ENCODE results near the gene BTBD6. TPM values are rescaled to one million over a fixed set of nuclear protein-coding genes. Genes with fewer than 3 reads are reported as not detected.
A peak's percentile ranks its signal among the peaks of the same experiment; 100 is the strongest.

Gene BTBD6
- total RNA-seq, 2 donors from 2014 or later: 13.0 to 22.4 TPM

- H3K27ac ChIP-seq: no peak overlapping the region
- ATAC-seq (peak; percentile 19), DNase-seq (peak in 1 of 4 donors; percentile 16)
- no peaks in the 10 kb centered on the region for H3K4me1 ChIP-seq
- intact Hi-C loops (cut with DNase I): no loop called here
- H3K9me3 ChIP-seq: no peaks in the 10 kb centered on the region
- H3K4me3 ChIP-seq: no peak overlapping the region
- peaks cover 0 to 9% of the 10 kb centered on the region in 2 donors for H3K36me3 ChIP-seq (replicated peaks in 1 of 2; ENCODE audit: insufficient read depth in 1 of 2, low read depth in 2 of 2)
- no peak for TF ChIP-seq POLR2A (IDR thresholded peaks at IDR 0.05)
- TF ChIP-seq CTCF (IDR thresholded peaks at IDR 0.05): no peak
- WGBS, 2 donors: 74 to 88% methylated on average over 8 to 29 of the region's 29 CpGs
- H3K27me3 ChIP-seq: no peaks in the 10 kb centered on the region
Observed at GRCh38 chr14:105220699-105221597, 27.4 kb upstream of the BTBD6 start.

- 65 to 82% methylated on average over 11 to 27 of the region's 27 CpGs for WGBS, 2 donors
- H3K27ac ChIP-seq: no peak overlapping the region
Observed at GRCh38 chr14:105221598-105222178, 26.6 kb upstream of the BTBD6 start.

GRCh38 chr14:105223260-105223659 is 25.1 kb upstream of the BTBD6 start:
- 90 to 93% methylated on average over 16 of the region's 16 CpGs for WGBS, 2 donors
- ATAC-seq (no peak), DNase-seq (no peak)
- H3K27me3 ChIP-seq: no peaks in the 10 kb centered on the region
- no peaks in the 10 kb centered on the region for H3K4me1 ChIP-seq
- no peak overlapping the region for H3K27ac ChIP-seq
- intact Hi-C loops (cut with DNase I): no loop called here
- peaks cover 0 to 14% of the 10 kb centered on the region in 2 donors for H3K36me3 ChIP-seq (replicated peaks in 1 of 2; ENCODE audit: insufficient read depth in 1 of 2, low read depth in 2 of 2)
- H3K9me3 ChIP-seq: no peaks in the 10 kb centered on the region
- TF ChIP-seq CTCF (IDR thresholded peaks at IDR 0.05) (no peak), POLR2A (IDR thresholded peaks at IDR 0.05) (no peak)
- no peak overlapping the region for H3K4me3 ChIP-seq

More at GRCh38 chr14:105221598-105222178, 26.6 kb upstream of the BTBD6 start:
- no peaks in the 10 kb centered on the region for H3K27me3 ChIP-seq
- no peaks in the 10 kb centered on the region for H3K4me1 ChIP-seq
- no peaks in the 10 kb centered on the region for H3K9me3 ChIP-seq
- peaks cover 0 to 15% of the 10 kb centered on the region in 2 donors for H3K36me3 ChIP-seq (replicated peaks in 1 of 2; ENCODE audit: insufficient read depth in 1 of 2, low read depth in 2 of 2)
- intact Hi-C loops (cut with DNase I): no loop called here
- H3K4me3 ChIP-seq: no peak overlapping the region
- ATAC-seq (no peak), DNase-seq (peak in 3 of 4 donors; percentile 13 to 68 (median 56))
- TF ChIP-seq POLR2A (IDR thresholded peaks at IDR 0.05): no peak
- no peak for TF ChIP-seq CTCF (IDR thresholded peaks at IDR 0.05)

GRCh38 chr14:105223770-105224544 is 24.4 kb upstream of the BTBD6 start:
- H3K27ac ChIP-seq: no peak overlapping the region
- H3K36me3 ChIP-seq (replicated peaks in 1 of 2; ENCODE audit: insufficient read depth in 1 of 2, low read depth in 2 of 2): peaks cover 0 to 8% of the 10 kb centered on the region in 2 donors
- no peaks in the 10 kb centered on the region for H3K4me1 ChIP-seq
- TF ChIP-seq CTCF (IDR thresholded peaks at IDR 0.05): no peak
- no peak for TF ChIP-seq POLR2A (IDR thresholded peaks at IDR 0.05)
- H3K9me3 ChIP-seq: no peaks in the 10 kb centered on the region
- no peak for DNase-seq
- 93 to 95% methylated on average over 15 of the region's 15 CpGs for WGBS, 2 donors
- H3K4me3 ChIP-seq: no peak overlapping the region
- ATAC-seq: no peak
- intact Hi-C loops (cut with DNase I): no loop called here
- H3K27me3 ChIP-seq: no peaks in the 10 kb centered on the region
